SH-SY5Y (cell line): ENCODE measurements around the gene PLXDC2.

Experiments used
- GATA2 ChIP-seq: IDR thresholded peaks from 2 replicates; pipeline ENCODE4 v1.6.1; 2011; ENCODE audit warnings: mild to moderate bottlenecking, low read depth, low read length
- GATA3 ChIP-seq: IDR thresholded peaks from 2 replicates; pipeline ENCODE4 v1.6.1; 2011; ENCODE audit warnings: low read depth, mild to moderate bottlenecking, low read length, moderate library complexity

GRCh38 chr10:19843487-19843886 lies 27.3 kb downstream of the PLXDC2 start:
- TF ChIP-seq GATA2 (no peak), GATA3 (no peak)
